ENCODE results near the gene CNTN6. TPM values are rescaled to one million over a fixed set of nuclear protein-coding genes. Genes with fewer than 3 reads are reported as not detected.

Gene CNTN6
- total and polyA plus RNA-seq, 2 experiments from 2014 or later: not detected

DNA sequence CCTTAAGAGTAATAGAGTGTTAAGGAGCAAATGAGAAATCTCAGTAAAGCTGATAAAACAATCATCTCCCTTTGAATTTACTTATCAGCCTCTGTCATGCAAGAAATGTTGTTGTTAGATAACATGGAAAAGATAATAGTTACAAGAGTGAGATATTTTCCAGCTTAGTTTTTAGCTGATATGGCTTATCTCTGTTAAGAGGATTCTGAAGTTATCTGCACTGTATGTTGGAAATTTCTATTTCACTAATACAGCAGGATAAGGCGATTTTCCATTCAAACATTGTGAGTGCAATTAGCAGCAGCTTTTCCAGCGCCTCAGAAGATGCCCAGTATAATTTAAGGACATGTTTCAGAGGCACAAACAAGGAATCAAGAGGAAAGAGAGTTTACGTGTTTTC is 262.9 kb downstream of the CNTN6 start:
- Histone ChIP-seq H3K27ac (ENCODE audit: low read depth) (no peak overlapping the region), H3K36me3 (ENCODE audit: insufficient read depth) (no peaks in the 10 kb centered on the region), H3F3A (replicated peaks; ENCODE audit: low read depth) (no peaks in the 10 kb centered on the region), H3K4me1 (ENCODE audit: insufficient read depth) (no peaks in the 10 kb centered on the region), H3K4me3 (no peak overlapping the region), H3K27me3 (ENCODE audit: insufficient read depth) (no peaks in the 10 kb centered on the region), H3K4me2 (no peak overlapping the region), H2AFZ (no peak overlapping the region), H3K9me2 (ENCODE audit: insufficient read depth) (no peaks in the 10 kb centered on the region), H4K20me1 (replicated peaks; ENCODE audit: insufficient read depth) (no peaks in the 10 kb centered on the region), H3K79me2 (replicated peaks; ENCODE audit: insufficient read depth) (no peaks in the 10 kb centered on the region)
- no peaks in the 10 kb centered on the region for H3K4me1 Mint-ChIP-seq
- no peak for TF ChIP-seq ZNF331 (CRISPR knock-in tag; IDR thresholded peaks at IDR 0.05; ENCODE audit: low read depth)
- no peak for TF ChIP-seq ZNF114 (CRISPR knock-in tag; IDR thresholded peaks at IDR 0.05)
- no peak for TF ChIP-seq NANOG (IDR thresholded peaks at IDR 0.05; ENCODE audit: borderline replicate concordance)
- TF ChIP-seq JUNB (IDR thresholded peaks at IDR 0.05; ENCODE audit: unreplicated experiment): no peak
- no peak for TF ChIP-seq CTCF (conservative IDR thresholded peaks at IDR 0.05; ENCODE audit: low read depth in 2 of 2)
- TF ChIP-seq, protein P1, sequence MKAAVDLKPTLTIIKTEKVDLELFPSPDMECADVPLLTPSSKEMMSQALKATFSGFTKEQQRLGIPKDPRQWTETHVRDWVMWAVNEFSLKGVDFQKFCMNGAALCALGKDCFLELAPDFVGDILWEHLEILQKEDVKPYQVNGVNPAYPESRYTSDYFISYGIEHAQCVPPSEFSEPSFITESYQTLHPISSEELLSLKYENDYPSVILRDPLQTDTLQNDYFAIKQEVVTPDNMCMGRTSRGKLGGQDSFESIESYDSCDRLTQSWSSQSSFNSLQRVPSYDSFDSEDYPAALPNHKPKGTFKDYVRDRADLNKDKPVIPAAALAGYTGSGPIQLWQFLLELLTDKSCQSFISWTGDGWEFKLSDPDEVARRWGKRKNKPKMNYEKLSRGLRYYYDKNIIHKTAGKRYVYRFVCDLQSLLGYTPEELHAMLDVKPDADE (IDR thresholded peaks at IDR 0.05): no peak
- no peak for TF ChIP-seq STAT1 (IDR thresholded peaks at IDR 0.05; ENCODE audit: unreplicated experiment)
- no peak for TF ChIP-seq EZH2phosphoT487 (IDR thresholded peaks at IDR 0.05; ENCODE audit: unreplicated experiment)
- no peak for TF ChIP-seq REST (IDR thresholded peaks at IDR 0.05; ENCODE audit: unreplicated experiment)
- no peak for TF ChIP-seq POLR2AphosphoS5 (IDR thresholded peaks at IDR 0.05; ENCODE audit: low read depth)
- no peak for TF ChIP-seq EZH2 (IDR thresholded peaks at IDR 0.05; ENCODE audit: low read depth, unreplicated experiment)
- no peak for TF ChIP-seq CREB1 (CRISPR knock-in tag; IDR thresholded peaks at IDR 0.05; ENCODE audit: low read depth)
- TF ChIP-seq ZNF462 (CRISPR knock-in tag; IDR thresholded peaks at IDR 0.05): no peak
- H3K27ac Mint-ChIP-seq: no peak overlapping the region
- DNase-seq (ENCODE audit: low spot score): no peak
- H3K36me3 Mint-ChIP-seq (ENCODE audit: low read depth): peaks cover 6% of the 10 kb centered on the region; the same call in 1 of the 3 replicates
- peaks cover 80% of the 10 kb centered on the region for H3K9me3 Mint-ChIP-seq
- H3K4me3 Mint-ChIP-seq: no peak overlapping the region
- ATAC-seq: no peak
- H3K27me3 Mint-ChIP-seq (ENCODE audit: insufficient read depth, low read depth, poor library complexity): no peaks in the 10 kb centered on the region

Measured in GM23338 (cell line).